ENCODE data around the gene PRRT3. TPM values are rescaled to one million over a fixed set of nuclear protein-coding genes. Genes with fewer than 3 reads are reported as not detected.

The PRRT3 gene
- total and polyA plus RNA-seq, 2 of the 13 experiments (the other 11 are each of a cell fraction or from before 2014, with no cell fraction given), result 0.22 to 0.44 TPM

GRCh38 chr3:9933561-9934234, 18.5 kb downstream of the PRRT3 start, which contains the start of gene CRELD1 (continued):
- TF ChIP-seq ZNF589 (CRISPR knock-in tag; conservative IDR thresholded peaks at IDR 0.05), result no peak
- no peak for TF ChIP-seq SIX4 (CRISPR knock-in tag; IDR thresholded peaks at IDR 0.05)
- TF ChIP-seq DPF2 (CRISPR knock-in tag; IDR thresholded peaks at IDR 0.05; ENCODE audit: borderline replicate concordance, low read depth), result no peak
- TF ChIP-seq RFX3 (CRISPR knock-in tag; IDR thresholded peaks at IDR 0.05), result no peak
- TF ChIP-seq ZNF75D (CRISPR knock-in tag; IDR thresholded peaks at IDR 0.05; ENCODE audit: borderline replicate concordance), result no peak
- TF ChIP-seq THAP7 (CRISPR knock-in tag; IDR thresholded peaks at IDR 0.05), result no peak
- TF ChIP-seq ZNF788 (CRISPR knock-in tag; IDR thresholded peaks at IDR 0.05; ENCODE audit: borderline replicate concordance), result no peak
- TF ChIP-seq ZNF160 (CRISPR knock-in tag; IDR thresholded peaks at IDR 0.05), result peak; percentile 60
- no peak for TF ChIP-seq FIP1L1 (IDR thresholded peaks at IDR 0.05; ENCODE audit: borderline replicate concordance, insufficient read depth, low read depth, low read length)
- TF ChIP-seq GMEB2 (CRISPR knock-in tag; IDR thresholded peaks at IDR 0.05; ENCODE audit: low read depth), result peak; percentile 67; the same call in 1 of the 2 replicates
- TF ChIP-seq ZNF281 (CRISPR knock-in tag; IDR thresholded peaks at IDR 0.05; ENCODE audit: borderline replicate concordance), result peak; percentile 95
- no peak for TF ChIP-seq ZNF33B (CRISPR knock-in tag; IDR thresholded peaks at IDR 0.05)
- no peak for TF ChIP-seq ZNF670 (CRISPR knock-in tag; IDR thresholded peaks at IDR 0.05; ENCODE audit: borderline replicate concordance)
- TF ChIP-seq ZNF205 (CRISPR knock-in tag; IDR thresholded peaks at IDR 0.05), result no peak; the same call in 1 of the 2 replicates
- no peak for TF ChIP-seq ZFP36L1 (CRISPR knock-in tag; IDR thresholded peaks at IDR 0.05)
- TF ChIP-seq ZEB1 (IDR thresholded peaks at IDR 0.05; ENCODE audit: insufficient replicate concordance, low read depth), result peak; percentile 80
- TF ChIP-seq ATAD3A (CRISPR knock-in tag; IDR thresholded peaks at IDR 0.05), result no peak
- peak; percentile 65; the same call in 1 of the 2 replicates for TF ChIP-seq ERF (CRISPR knock-in tag; IDR thresholded peaks at IDR 0.05)
- TF ChIP-seq ZNF777 (CRISPR knock-in tag; IDR thresholded peaks at IDR 0.05), result 0 out of 2 replicates have a peak, but pooled peaks have one; percentile 12
- no peak for TF ChIP-seq NFATC3 (CRISPR knock-in tag; IDR thresholded peaks at IDR 0.05)
- no peak for TF ChIP-seq BCLAF1 (IDR thresholded peaks at IDR 0.05)
- TF ChIP-seq CBX5 (CRISPR knock-in tag; IDR thresholded peaks at IDR 0.05; ENCODE audit: borderline replicate concordance), result peak; percentile 12; the same call in 1 of the 2 replicates
- TF ChIP-seq U2AF1 (optimal IDR thresholded peaks at IDR 0.05; ENCODE audit: low read depth, low read length), result no peak

Measured in HepG2 (cell line).